Neuronal stem cell (in vitro differentiated cells): ENCODE results near the gene GRIK4.

Experiments used
- DNase-seq: peaks from one replicate; pipeline ENCODE4 v3.0.0-alpha.2; 2013; ENCODE audit warnings: low spot score
- H2AFZ ChIP-seq: one replicate; pipeline ENCODE4 v1.6.1; 2013; ENCODE audit warnings: mild to moderate bottlenecking, low read length, inconsistent platforms
- H2AK5ac ChIP-seq: 2 replicates; pipeline ENCODE4 v1.6.1; 2013; ENCODE audit warnings: low read depth, mild to moderate bottlenecking, inconsistent platforms, low read length, moderate library complexity, mixed read lengths
- H2BK120ac ChIP-seq: 2 replicates; pipeline ENCODE4 v1.6.1; 2013; ENCODE audit warnings: low read depth, mild to moderate bottlenecking, inconsistent platforms, low read length, moderate library complexity, mixed read lengths
- H2BK12ac ChIP-seq: one replicate; pipeline ENCODE4 v1.6.1; 2013; ENCODE audit warnings: low read length, inconsistent platforms
- H2BK15ac ChIP-seq: 2 replicates; pipeline ENCODE4 v1.6.1; 2013; ENCODE audit warnings: mild to moderate bottlenecking, low read length, inconsistent platforms, mixed read lengths
- H2BK5ac ChIP-seq: one replicate; pipeline ENCODE4 v1.6.1; 2013; ENCODE audit warnings: inconsistent platforms, mild to moderate bottlenecking, low read length, moderate library complexity
- H3K14ac ChIP-seq: one replicate; pipeline ENCODE4 v1.6.1; 2013; ENCODE audit warnings: low read length, inconsistent platforms
- H3K18ac ChIP-seq: 2 replicates; pipeline ENCODE4 v1.6.1; 2013; ENCODE audit warnings: low read length, inconsistent platforms
- H3K23ac ChIP-seq: 2 replicates; pipeline ENCODE4 v1.6.1; 2013; ENCODE audit warnings: low read depth, mild to moderate bottlenecking, mixed read lengths, low read length, inconsistent platforms; ENCODE audit not compliant: poor library complexity
- H3K27ac ChIP-seq: replicated peaks from 3 replicates; pipeline ENCODE4 v1.5.1; 2013; ENCODE audit warnings: low read length, inconsistent platforms
- H3K27me3 ChIP-seq, 3 experiments: 2 replicates each; pipeline ENCODE4 v1.6.1; 2013; ENCODE audit warnings: low read length in 3 of 3, mild to moderate bottlenecking in 2 of 3, inconsistent platforms in 1 of 3, low read depth in 1 of 3, mixed read lengths in 1 of 3, moderate library complexity in 1 of 3; ENCODE audit not compliant: control insufficient read depth in 3 of 3, insufficient read depth in 3 of 3
- H3K36me3 ChIP-seq, 2 donors: replicated peaks in 1 of 2; 2 replicates each; pipeline ENCODE4 v1.6.1; 2013; ENCODE audit warnings: low read length in 2 of 2; ENCODE audit not compliant: control insufficient read depth in 2 of 2, insufficient read depth in 2 of 2
- H3K4ac ChIP-seq: 2 replicates; pipeline ENCODE4 v1.6.1; 2013; ENCODE audit warnings: inconsistent platforms, mild to moderate bottlenecking, low read length, moderate library complexity
- H3K4me1 ChIP-seq, 2 donors: 1 replicate in 1 of 2; 2 replicates in 1 of 2; pipeline ENCODE4 v1.6.1; 2013; ENCODE audit warnings: low read length in 2 of 2, low read depth in 1 of 2; ENCODE audit not compliant: control insufficient read depth in 2 of 2, insufficient read depth in 1 of 2
- H3K4me2 ChIP-seq: one replicate; pipeline ENCODE4 v1.6.1; 2013; ENCODE audit warnings: mild to moderate bottlenecking, low read length, inconsistent platforms; ENCODE audit not compliant: insufficient read depth, poor library complexity, severe bottlenecking
- H3K4me3 ChIP-seq, 2 donors: 2 replicates each; pipeline ENCODE4 v1.5.1; 2013; ENCODE audit warnings: low read length in 2 of 2, mild to moderate bottlenecking in 2 of 2, inconsistent platforms in 1 of 2, moderate library complexity in 1 of 2
- H3K79me1 ChIP-seq: one replicate; pipeline ENCODE4 v1.6.1; 2013; ENCODE audit warnings: low read depth, mild to moderate bottlenecking, inconsistent platforms, low read length, moderate library complexity
- H3K9ac ChIP-seq: one replicate; pipeline ENCODE4 v1.6.1; 2013; ENCODE audit warnings: mild to moderate bottlenecking, low read depth, low read length, inconsistent platforms; ENCODE audit not compliant: poor library complexity
- H3K9me3 ChIP-seq, 2 donors: replicated peaks in 1 of 2; 2 replicates each; pipeline versions ENCODE3 to v1.6.1; 2013; ENCODE audit warnings: low read length in 2 of 2, mild to moderate bottlenecking in 2 of 2, inconsistent platforms in 1 of 2, low read depth in 1 of 2, mixed read lengths in 1 of 2, moderate library complexity in 1 of 2; ENCODE audit not compliant: control insufficient read depth in 2 of 2, insufficient read depth in 1 of 2
- H4K8ac ChIP-seq: one replicate; pipeline ENCODE4 v1.6.1; 2013; ENCODE audit warnings: low read depth, mild to moderate bottlenecking, inconsistent platforms, low read length, moderate library complexity
- H4K91ac ChIP-seq: one replicate; pipeline ENCODE4 v1.6.1; 2013; ENCODE audit warnings: low read length, low read depth, mild to moderate bottlenecking, inconsistent platforms; ENCODE audit not compliant: poor library complexity
- WGBS, 2 donors: extraction: QIAGEN DNeasy Blood & Tissue Kit; methylation state at CpG; one replicate each; pipeline ENCODE4 v1.1.7; 2013; ENCODE audit warnings: missing lambda C conversion rate in 2 of 2, mixed read lengths in 1 of 2; ENCODE audit not compliant: insufficient read length in 2 of 2, insufficient replicate concordance in 1 of 2; ENCODE audit errors: extremely low coverage in 2 of 2; 5-methylcytosine and 5-hydroxymethylcytosine counted together

Gene GRIK4

DNA sequence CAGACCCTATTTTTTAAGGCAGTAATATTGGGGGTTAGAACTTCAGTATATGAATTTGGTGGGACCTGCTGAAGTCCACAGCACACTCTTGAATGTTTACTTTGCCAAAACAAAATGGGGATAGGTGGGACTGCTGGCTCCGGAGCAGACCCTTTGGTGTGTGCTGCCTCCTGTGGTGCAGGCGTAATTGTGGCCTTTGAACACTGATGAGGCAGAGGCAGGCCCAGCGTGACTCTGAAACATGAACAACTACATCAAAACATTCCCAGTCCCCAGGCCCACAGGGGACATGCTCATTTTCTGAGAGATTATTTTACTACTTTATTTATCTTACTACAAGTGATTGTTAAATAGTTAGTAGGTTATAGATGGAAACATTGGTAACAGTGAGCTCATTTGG, 287.3 kb downstream of the GRIK4 start:
- H3K27ac ChIP-seq: no peak overlapping the region
- H2AFZ ChIP-seq: no peak overlapping the region
- no CpG with 5 or more reads among the region's 3 CpGs for WGBS, 2 donors
- no peak overlapping the region for H2AK5ac ChIP-seq
- H3K36me3 ChIP-seq: no peaks in the 10 kb centered on the region
- no peak overlapping the region for H3K4me3 ChIP-seq
- no peak overlapping the region for H3K4ac ChIP-seq
- no peak overlapping the region for H2BK15ac ChIP-seq
- H3K18ac ChIP-seq: no peak overlapping the region
- H3K14ac ChIP-seq: no peak overlapping the region
- H2BK12ac ChIP-seq: no peak overlapping the region
- H3K27me3 ChIP-seq: peaks cover 0 to 3% (median 0%) of the 10 kb centered on the region in 3 experiments
- H4K8ac ChIP-seq: no peak overlapping the region
- H3K4me1 ChIP-seq: no peaks in the 10 kb centered on the region
- no peaks in the 10 kb centered on the region for H3K9me3 ChIP-seq
- no peak for DNase-seq
- no peak overlapping the region for H3K9ac ChIP-seq
- H2BK5ac ChIP-seq: no peak overlapping the region
- no peak overlapping the region for H2BK120ac ChIP-seq
- no peak overlapping the region for H3K4me2 ChIP-seq
- H4K91ac ChIP-seq: no peak overlapping the region
- no peaks in the 10 kb centered on the region for H3K79me1 ChIP-seq
- no peak overlapping the region for H3K23ac ChIP-seq

DNA sequence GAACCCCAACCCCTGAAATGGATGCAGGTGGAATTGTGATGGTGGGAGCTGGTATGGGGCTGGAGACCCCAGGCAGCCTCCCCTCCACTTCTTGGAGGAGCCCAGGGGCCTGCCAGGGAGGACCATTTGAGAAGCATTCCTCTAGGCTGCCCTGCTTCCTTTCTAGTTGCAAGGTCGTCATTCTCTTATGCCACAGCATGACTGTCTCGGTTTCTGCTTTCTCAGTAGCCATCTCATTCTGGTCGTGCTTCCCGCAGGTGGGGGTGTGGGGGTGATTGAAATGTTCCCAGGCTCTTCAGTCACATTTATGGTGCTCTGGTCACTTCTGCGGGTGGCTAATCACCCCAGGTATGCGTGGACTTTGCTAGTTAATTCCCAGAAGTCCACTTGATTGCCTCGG, 288.7 kb downstream of the GRIK4 start:
- H3K4ac ChIP-seq: no peak overlapping the region
- H3K18ac ChIP-seq: no peak overlapping the region
- H3K14ac ChIP-seq: no peak overlapping the region
- H2BK120ac ChIP-seq: no peak overlapping the region
- H3K36me3 ChIP-seq: no peaks in the 10 kb centered on the region
- no peak overlapping the region for H2AK5ac ChIP-seq
- no peak overlapping the region for H4K91ac ChIP-seq
- H3K4me1 ChIP-seq: no peaks in the 10 kb centered on the region
- DNase-seq: no peak
- peaks cover 0 to 3% (median 0%) of the 10 kb centered on the region in 3 experiments for H3K27me3 ChIP-seq
- H3K9me3 ChIP-seq: no peaks in the 10 kb centered on the region
- no peak overlapping the region for H3K27ac ChIP-seq
- H2BK12ac ChIP-seq: no peak overlapping the region
- no peak overlapping the region for H2AFZ ChIP-seq
- WGBS, 2 donors: no CpG with 5 or more reads among the region's 7 CpGs
- no peak overlapping the region for H2BK5ac ChIP-seq
- H2BK15ac ChIP-seq: no peak overlapping the region
- H3K23ac ChIP-seq: no peak overlapping the region
- H3K4me2 ChIP-seq: no peak overlapping the region
- no peaks in the 10 kb centered on the region for H3K79me1 ChIP-seq
- H3K9ac ChIP-seq: no peak overlapping the region
- no peak overlapping the region for H3K4me3 ChIP-seq
- no peak overlapping the region for H4K8ac ChIP-seq

DNA sequence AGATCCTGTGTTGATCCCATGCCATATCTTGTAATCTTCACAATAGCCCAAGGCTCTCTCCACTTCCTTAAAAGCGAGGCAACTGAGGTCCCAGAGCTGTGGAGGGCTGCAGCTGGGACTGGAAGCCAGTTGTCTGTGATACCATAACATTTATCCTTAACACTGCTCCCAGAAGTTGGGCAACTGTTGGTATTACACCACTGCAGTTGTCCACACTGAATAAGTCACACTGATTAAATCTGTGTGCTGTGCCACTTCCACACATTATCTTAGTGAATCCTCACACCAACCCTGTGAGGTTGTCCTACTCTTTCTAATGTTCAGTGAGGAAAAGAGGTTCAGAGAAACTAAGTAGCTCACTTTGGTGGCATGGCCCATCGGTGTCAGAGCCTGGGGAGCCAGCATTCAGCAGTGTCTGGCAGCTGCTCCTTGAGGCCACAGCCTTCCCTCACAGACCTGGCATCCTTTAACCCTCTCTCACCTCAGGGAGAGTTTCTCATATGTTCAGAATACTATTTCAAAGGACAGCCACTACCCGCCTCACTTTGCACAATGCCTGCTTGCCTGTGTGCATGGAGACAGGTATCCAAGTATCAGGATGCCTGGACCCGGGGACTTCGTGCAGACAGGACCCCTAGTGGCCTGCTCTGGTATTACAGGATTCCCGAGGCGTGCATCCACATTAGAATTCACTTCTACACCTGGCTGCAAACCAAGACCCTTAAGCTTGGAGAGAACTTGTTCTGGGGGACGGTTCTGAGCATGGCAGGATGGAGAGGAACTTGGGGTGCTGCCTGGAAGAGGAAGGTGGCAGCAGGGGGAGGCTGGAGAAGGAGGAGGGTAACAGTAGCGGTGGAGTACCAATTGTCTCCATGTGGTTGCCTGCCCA, 290.5 kb downstream of the GRIK4 start:
- Histone ChIP-seq H2BK5ac (no peak overlapping the region), H4K8ac (no peak overlapping the region), H2BK12ac (peak overlapping the region; percentile 11), H3K9me3 (no peaks in the 10 kb centered on the region), H3K4me2 (no peak overlapping the region), H3K27ac (no peak overlapping the region), H4K91ac (no peak overlapping the region), H3K14ac (no peak overlapping the region), H2AK5ac (peak overlapping the region; percentile 12), H3K27me3 (no peaks in the 10 kb centered on the region), H2BK120ac (no peak overlapping the region), H3K79me1 (no peaks in the 10 kb centered on the region), H3K4me1 (peaks cover 0 to 4% of the 10 kb centered on the region in 2 donors), H3K9ac (no peak overlapping the region), H3K4ac (no peak overlapping the region), H2BK15ac (no peak overlapping the region), H3K23ac (no peak overlapping the region), H2AFZ (no peak overlapping the region), H3K36me3 (no peaks in the 10 kb centered on the region), H3K4me3 (no peak overlapping the region), H3K18ac (peak overlapping the region; percentile 54)
- no CpG with 5 or more reads among the region's 9 CpGs for WGBS, 2 donors
- DNase-seq: peak; percentile 69

DNA sequence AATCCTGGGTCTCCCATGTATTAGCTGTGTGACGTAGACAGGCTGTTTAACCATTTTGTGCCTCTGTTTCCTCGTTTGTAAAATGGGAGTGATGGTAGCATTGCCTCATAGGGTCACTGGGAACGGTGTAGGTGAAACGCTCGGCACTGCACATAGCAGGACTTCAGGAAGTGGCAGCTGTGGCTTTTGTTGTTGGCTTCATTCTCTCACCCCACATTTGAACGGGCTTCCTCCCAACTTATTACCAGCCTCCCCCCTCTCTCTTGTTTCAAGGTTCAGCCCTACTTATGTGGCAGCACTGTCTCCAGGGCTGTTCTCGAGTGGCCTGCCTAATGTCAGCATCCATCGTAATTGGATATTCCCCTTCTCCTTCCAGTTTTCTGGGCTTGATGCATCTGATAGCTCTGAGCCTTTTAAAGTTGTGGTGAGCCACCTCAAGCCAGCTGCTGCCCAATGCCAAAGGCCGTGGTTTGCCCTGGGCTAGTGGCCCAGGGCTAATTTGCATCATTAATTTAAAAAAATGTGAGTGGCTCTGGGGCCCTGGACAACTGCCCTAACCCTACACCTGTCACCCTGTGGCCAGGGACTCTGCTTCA, 294.5 kb downstream of the GRIK4 start:
- Histone ChIP-seq H3K79me1 (no peaks in the 10 kb centered on the region), H3K9ac (no peak overlapping the region), H3K18ac (no peak overlapping the region), H3K27me3 (no peaks in the 10 kb centered on the region), H2BK12ac (no peak overlapping the region), H3K36me3 (no peaks in the 10 kb centered on the region), H3K4ac (no peak overlapping the region), H3K14ac (no peak overlapping the region), H3K9me3 (no peaks in the 10 kb centered on the region), H3K4me2 (no peak overlapping the region), H4K8ac (no peak overlapping the region), H3K27ac (no peak overlapping the region), H3K4me1 (peaks cover 4 to 12% of the 10 kb centered on the region in 2 donors), H2BK120ac (no peak overlapping the region), H2AFZ (no peak overlapping the region), H4K91ac (no peak overlapping the region), H2BK15ac (no peak overlapping the region), H3K23ac (no peak overlapping the region), H2AK5ac (no peak overlapping the region), H2BK5ac (no peak overlapping the region), H3K4me3 (no peak overlapping the region)
- no CpG with 5 or more reads among the region's 9 CpGs for WGBS, 2 donors
- DNase-seq: no peak
